PC-3 (cell line): Measurements from ENCODE around the gene SRRM2. TPM values are rescaled to one million over a fixed set of nuclear protein-coding genes. Genes with fewer than 3 reads are reported as not detected.

Experiments
- ATAC-seq: fragments of 200-7000 bp; cut with Tn5 transposase; 2 replicates; pipeline ENCODE4 v1.9.1; 2020; ENCODE audit warnings: mild to moderate bottlenecking, moderate library complexity
- BruUV-seq: library from RNA; stranded (reverse); fragments of 400-500 nt; replicated peaks from 2 replicates; lab custom pipeline; 2021; lab: Mats Ljungman, UMichigan
- CTCF ChIA-PET: fragments of 300-600 bp; sonication (Branson Sonifier 250); formaldehyde crosslinking; loops from one replicate; lab custom pipeline; 2022; ENCODE audit warnings: antibody characterized with exemption; lab: Charles Lee
- POLR2A ChIA-PET: fragments of 300-600 bp; sonication (Branson Sonifier 250); formaldehyde crosslinking; loops from one replicate; lab custom pipeline; 2022; ENCODE audit warnings: antibody characterized with exemption; ENCODE audit not compliant: unreplicated experiment; lab: Charles Lee
- DNase-seq: peaks from one replicate; pipeline ENCODE4 v3.0.0-alpha.2; 2015
- H2AFZ ChIP-seq: fragments of 300-600 bp; sonication (generic); 2 replicates; pipeline ENCODE4 v1.6.0; 2016; ENCODE audit warnings: antibody characterized with exemption, low read length
- H3F3A ChIP-seq: fragments of 300-600 bp; sonication (generic); one replicate; pipeline ENCODE4 v1.6.0; 2017; ENCODE audit warnings: antibody characterized with exemption, low read length, control low read depth, mild to moderate bottlenecking; ENCODE audit not compliant: unreplicated experiment
- H3K27ac ChIP-seq: fragments of 300-600 bp; sonication (generic); 2 replicates; pipeline ENCODE4 v1.5.1; 2016; ENCODE audit warnings: mild to moderate bottlenecking, low read length
- H3K27me3 ChIP-seq: fragments of 300-600 bp; sonication (generic); 2 replicates; pipeline ENCODE4 v1.6.1; 2016; ENCODE audit warnings: low read length, mixed read lengths
- H3K36me3 ChIP-seq: fragments of 300-600 bp; sonication (generic); 2 replicates; pipeline ENCODE4 v1.6.1; 2016; ENCODE audit warnings: low read depth, mixed run types, low read length, mixed read lengths
- H3K4me1 ChIP-seq: fragments of 300-600 bp; sonication (generic); 2 replicates; pipeline ENCODE4 v1.5.1; 2016; ENCODE audit warnings: low read length; ENCODE audit not compliant: insufficient read depth
- H3K4me2 ChIP-seq: fragments of 300-600 bp; sonication (generic); 2 replicates; pipeline ENCODE4 v1.6.0; 2016; ENCODE audit warnings: low read length
- H3K4me3 ChIP-seq: fragments of 300-600 bp; sonication (generic); 2 replicates; pipeline ENCODE4 v1.5.1; 2016; ENCODE audit warnings: mild to moderate bottlenecking, low read length, mixed read lengths
- H3K79me2 ChIP-seq: fragments of 300-600 bp; sonication (generic); 2 replicates; pipeline ENCODE4 v1.6.1; 2017; ENCODE audit warnings: low read length, mixed read lengths
- H3K9ac ChIP-seq: fragments of 300-600 bp; sonication (generic); 2 replicates; pipeline ENCODE4 v1.6.0; 2016; ENCODE audit warnings: mild to moderate bottlenecking, low read length
- H3K9me2 ChIP-seq: fragments of 300-600 bp; sonication (generic); replicated peaks from 2 replicates; pipeline ENCODE4 v1.6.1; 2016; ENCODE audit warnings: mixed run types, low read length, mixed read lengths
- H3K9me3 ChIP-seq: fragments of 300-600 bp; sonication (generic); 2 replicates; pipeline ENCODE4 v1.6.1; 2016; ENCODE audit warnings: low read length, mixed read lengths
- H4K20me1 ChIP-seq: fragments of 300-600 bp; sonication (generic); 2 replicates; pipeline ENCODE4 v1.6.1; 2016; ENCODE audit warnings: low read length, mixed read lengths
- CTCF ChIP-seq: fragments of 300-600 bp; sonication (generic); conservative IDR thresholded peaks from 2 replicates; pipeline ENCODE4 v1.5.1; 2017; ENCODE audit warnings: antibody characterized with exemption, low read depth, mild to moderate bottlenecking, low read length
- EZH2 ChIP-seq: fragments of 300-600 bp; sonication (generic); IDR thresholded peaks from one replicate; pipeline ENCODE4 v1.6.1; 2017; ENCODE audit warnings: antibody characterized with exemption, mild to moderate bottlenecking, low read length; ENCODE audit not compliant: unreplicated experiment
- EZH2phosphoT487 ChIP-seq: fragments of 300-600 bp; sonication (generic); IDR thresholded peaks from 2 replicates; pipeline ENCODE4 v1.6.1; 2018; ENCODE audit warnings: mild to moderate bottlenecking, antibody characterized with exemption, low read length, borderline replicate concordance
- intact Hi-C: fragments of 100-400 bp; cut with micrococcal nuclease; formaldehyde crosslinking; loops from 2 replicates; pipeline ENCODE4 v1.9.0; 2023
- total RNA-seq: library from RNA; depleted of rRNA; stranded (reverse); fragments of >200 nt; gene quantifications from 2 replicates; pipeline ENCODE4 v1.2.3, GENCODE V29; 2014

The SRRM2 gene
- total RNA-seq, 1 experiment from 2014 or later, result 72.6 TPM

DNA sequence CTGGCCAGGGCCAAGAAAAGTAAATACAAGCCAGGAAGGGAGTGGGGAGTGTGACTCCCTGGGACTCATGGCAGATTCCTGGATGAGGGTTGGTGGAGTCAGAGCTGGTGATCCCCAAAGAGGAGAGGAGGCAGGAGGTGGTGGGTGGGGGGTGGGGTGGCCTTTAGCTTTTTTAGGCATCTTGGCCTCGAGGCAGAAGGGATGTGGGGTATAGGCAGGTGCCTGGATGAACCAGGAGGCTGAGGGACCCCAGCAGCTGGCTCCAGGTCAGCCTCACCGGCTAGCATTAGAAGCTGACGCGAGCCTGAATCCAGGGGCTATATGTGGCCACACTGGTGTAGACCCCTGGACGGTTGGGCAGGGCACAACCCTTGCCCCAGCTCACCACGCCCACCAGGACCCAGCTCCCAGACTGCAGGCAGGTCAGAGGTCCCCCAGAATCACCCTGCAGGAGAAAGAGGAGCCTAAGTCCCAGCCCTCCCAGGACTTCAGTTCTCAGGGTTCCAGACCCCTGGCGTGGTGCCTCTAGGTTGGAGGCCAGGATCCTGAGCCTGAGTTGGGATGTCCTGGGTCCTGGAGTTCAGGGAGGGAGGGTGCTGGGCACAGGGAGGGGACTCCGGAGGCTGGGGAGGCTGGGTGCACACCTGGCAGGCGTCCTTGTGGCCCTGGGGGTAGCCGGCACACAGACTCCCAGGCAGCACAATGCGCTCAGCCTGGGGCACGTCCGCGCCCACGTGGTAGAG is 32.1 kb downstream of the SRRM2 start:
- intact Hi-C loops, result no loop called here
- Histone ChIP-seq H3K4me1 (no peaks in the 10 kb centered on the region), H3K4me2 (peak overlapping the region; percentile 62), H3F3A (no peaks in the 10 kb centered on the region), H3K4me3 (no peak overlapping the region), H3K27me3 (no peaks in the 10 kb centered on the region), H4K20me1 (no peaks in the 10 kb centered on the region), H3K36me3 (no peaks in the 10 kb centered on the region), H3K9ac (no peak overlapping the region), H3K27ac (no peak overlapping the region), H3K9me3 (no peaks in the 10 kb centered on the region), H3K9me2 (no peaks in the 10 kb centered on the region), H3K79me2 (no peaks in the 10 kb centered on the region), H2AFZ (0 out of 2 replicates have a peak overlapping the region, but pooled peaks have one; percentile 45)
- CTCF ChIA-PET, result no interaction called here
- DNase-seq (no peak), ATAC-seq (no peak)
- TF ChIP-seq EZH2 (no peak), CTCF (no peak), EZH2phosphoT487 (no peak)
- POLR2A ChIA-PET, result no interaction called here
- BruUV-seq, result no TSS peak

GRCh38 chr16:2785101-2785991 is 32.9 kb downstream of the SRRM2 start:
- Histone ChIP-seq H3K9me3 (no peaks in the 10 kb centered on the region), H3K36me3 (no peaks in the 10 kb centered on the region), H3K4me3 (peak overlapping the region; percentile 46), H3K4me2 (peak overlapping the region; percentile 62), H3F3A (no peaks in the 10 kb centered on the region), H3K9ac (no peak overlapping the region), H3K9me2 (no peaks in the 10 kb centered on the region), H3K4me1 (no peaks in the 10 kb centered on the region), H3K79me2 (no peaks in the 10 kb centered on the region), H3K27me3 (no peaks in the 10 kb centered on the region), H3K27ac (no peak overlapping the region), H4K20me1 (no peaks in the 10 kb centered on the region), H2AFZ (peak overlapping the region; percentile 45; the same call in 1 of the 2 replicates)
- no peak for DNase-seq
- TF ChIP-seq CTCF (peak; percentile 29; the same call in 1 of the 2 replicates), EZH2 (no peak), EZH2phosphoT487 (no peak)
- BruUV-seq, result no TSS peak
- POLR2A ChIA-PET, result no interaction called here
- peak; percentile 39 for ATAC-seq
- intact Hi-C loops, result no loop called here
- CTCF ChIA-PET, result no interaction called here
